Large intestine (tissue), 12 donors: ENCODE measurements around the gene FOXN1. TPM values are rescaled to one million over a fixed set of nuclear protein-coding genes. Genes with fewer than 3 reads are reported as not detected.
"Not testable (repeated sequence)": the region's sequence is repeated elsewhere in the genome, so short reads cannot be mapped to it uniquely, and the experiment has no call there.

Experiments
- DNase-seq, 2 donors: peaks; one replicate each; pipeline versions ENCODE4 v3.0.0 to v3.0.0-alpha.2; 2013
- H3K27ac ChIP-seq: one replicate; pipeline ENCODE4 v1.5.1; 2013; ENCODE audit warnings: low read length
- H3K27me3 ChIP-seq: 2 replicates; pipeline ENCODE4 v1.6.1; 2013; ENCODE audit warnings: low read length; ENCODE audit not compliant: control insufficient read depth, insufficient read depth
- H3K36me3 ChIP-seq: 2 replicates; pipeline ENCODE4 v1.6.1; 2013; ENCODE audit warnings: low read length; ENCODE audit not compliant: control insufficient read depth, insufficient read depth
- H3K4me1 ChIP-seq: one replicate; pipeline ENCODE4 v1.6.1; 2013; ENCODE audit warnings: low read length; ENCODE audit not compliant: control insufficient read depth, insufficient read depth
- H3K4me3 ChIP-seq: one replicate; pipeline ENCODE4 v1.5.1; 2013; ENCODE audit warnings: low read length
- H3K9me3 ChIP-seq: one replicate; pipeline ENCODE4 v1.6.1; 2013; ENCODE audit warnings: mild to moderate bottlenecking, low read depth, low read length, moderate library complexity; ENCODE audit not compliant: control insufficient read depth
- WGBS: methylation state at CpG from one replicate; pipeline ENCODE4 v1.1.5; 2013; ENCODE audit warnings: low lambda C conversion rate; ENCODE audit not compliant: insufficient coverage; 5-methylcytosine and 5-hydroxymethylcytosine counted together
- long read RNA-seq, 11 donors: transcript quantifications; one replicate each; lab custom pipeline, GENCODE V29; 2026
- polyA plus RNA-seq: library from polyadenylated mRNA; unstranded; fragments of 120-200 nt; gene quantifications from one replicate; pipeline ENCODE4 v1.2.1, GENCODE V29; 2013

The FOXN1 gene, protein sequence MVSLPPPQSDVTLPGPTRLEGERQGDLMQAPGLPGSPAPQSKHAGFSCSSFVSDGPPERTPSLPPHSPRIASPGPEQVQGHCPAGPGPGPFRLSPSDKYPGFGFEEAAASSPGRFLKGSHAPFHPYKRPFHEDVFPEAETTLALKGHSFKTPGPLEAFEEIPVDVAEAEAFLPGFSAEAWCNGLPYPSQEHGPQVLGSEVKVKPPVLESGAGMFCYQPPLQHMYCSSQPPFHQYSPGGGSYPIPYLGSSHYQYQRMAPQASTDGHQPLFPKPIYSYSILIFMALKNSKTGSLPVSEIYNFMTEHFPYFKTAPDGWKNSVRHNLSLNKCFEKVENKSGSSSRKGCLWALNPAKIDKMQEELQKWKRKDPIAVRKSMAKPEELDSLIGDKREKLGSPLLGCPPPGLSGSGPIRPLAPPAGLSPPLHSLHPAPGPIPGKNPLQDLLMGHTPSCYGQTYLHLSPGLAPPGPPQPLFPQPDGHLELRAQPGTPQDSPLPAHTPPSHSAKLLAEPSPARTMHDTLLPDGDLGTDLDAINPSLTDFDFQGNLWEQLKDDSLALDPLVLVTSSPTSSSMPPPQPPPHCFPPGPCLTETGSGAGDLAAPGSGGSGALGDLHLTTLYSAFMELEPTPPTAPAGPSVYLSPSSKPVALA
- 0.04 TPM for polyA plus RNA-seq
- long read RNA-seq, donor 1 = 0 reads
- long read RNA-seq, donor 2 = 0 reads
- long read RNA-seq, donor 3 = 0 reads
- long read RNA-seq, donor 4 = 0 reads
- long read RNA-seq, donor 5 = 0 reads
- long read RNA-seq, donor 6 = 0 reads
- long read RNA-seq, donor 7 = 0 reads
- long read RNA-seq, donor 8 = 0 reads
- long read RNA-seq, donor 9 = 0 reads
- long read RNA-seq, donor 10 = 0 reads
- long read RNA-seq, donor 11 = 0 reads

DNA sequence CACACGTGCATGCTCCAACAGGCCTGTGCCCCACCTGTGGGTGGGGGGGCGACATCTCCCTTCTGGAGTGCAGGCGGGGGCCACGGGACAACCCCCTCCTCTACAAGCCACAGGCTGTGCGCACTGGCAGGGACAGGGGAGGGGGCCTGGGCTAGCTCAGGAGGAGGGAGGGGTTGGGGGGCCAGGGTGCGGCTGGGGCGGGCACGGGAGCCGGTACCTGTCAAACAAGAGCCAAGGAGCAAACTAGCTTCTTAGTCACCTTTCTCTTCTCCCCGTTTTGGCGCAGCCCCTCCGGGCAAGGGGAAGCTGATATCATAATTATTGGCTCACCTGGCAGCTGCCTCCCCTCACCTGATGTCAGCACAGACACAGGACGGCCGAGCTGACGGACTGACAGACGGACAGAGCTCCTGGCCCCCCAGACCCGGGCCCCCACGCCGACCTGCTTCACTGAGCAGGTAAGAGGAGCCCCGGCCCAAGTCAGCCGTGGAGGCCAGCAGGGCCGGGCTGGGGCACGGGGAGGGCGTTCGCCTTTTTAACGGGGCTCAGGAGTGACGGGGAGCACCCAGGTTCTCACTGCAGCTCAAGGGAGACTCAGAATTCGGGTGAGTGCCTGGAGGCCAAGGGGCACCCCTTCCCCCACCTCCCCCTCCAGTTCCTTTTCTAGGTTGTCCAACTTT, at the start of gene FOXN1:
Gene FOXN1 (plus strand): TSS at position 363 of the 680 bp plus-strand sequence. CDS start 17,622 bp downstream, outside the sequence.
- Histone ChIP-seq H3K27me3 (peaks cover 25% of the 10 kb centered on the region), H3K27ac (no peak within 1 kb of the TSS), H3K36me3 (no peaks in the 10 kb centered on the region), H3K9me3 (no peaks in the 10 kb centered on the region), H3K4me3 (no peak within 1 kb of the TSS), H3K4me1 (no peaks in the 10 kb centered on the region)
- WGBS = no CpG with 5 or more reads among the region's 28 CpGs
- DNase-seq = no peak

- WGBS = 80% methylated on average over 1 of the region's 6 CpGs
- no peak overlapping the region for H3K4me3 ChIP-seq
- no peaks in the 10 kb centered on the region for H3K4me1 ChIP-seq
- H3K27ac ChIP-seq = no peak overlapping the region
- no peak for DNase-seq
- H3K27me3 ChIP-seq = no peaks in the 10 kb centered on the region
- H3K9me3 ChIP-seq = peaks cover 11% of the 10 kb centered on the region
- no peaks in the 10 kb centered on the region for H3K36me3 ChIP-seq
Observed at GRCh38 chr17:28457890-28458289, 48.3 kb upstream of the FOXN1 start.

DNA sequence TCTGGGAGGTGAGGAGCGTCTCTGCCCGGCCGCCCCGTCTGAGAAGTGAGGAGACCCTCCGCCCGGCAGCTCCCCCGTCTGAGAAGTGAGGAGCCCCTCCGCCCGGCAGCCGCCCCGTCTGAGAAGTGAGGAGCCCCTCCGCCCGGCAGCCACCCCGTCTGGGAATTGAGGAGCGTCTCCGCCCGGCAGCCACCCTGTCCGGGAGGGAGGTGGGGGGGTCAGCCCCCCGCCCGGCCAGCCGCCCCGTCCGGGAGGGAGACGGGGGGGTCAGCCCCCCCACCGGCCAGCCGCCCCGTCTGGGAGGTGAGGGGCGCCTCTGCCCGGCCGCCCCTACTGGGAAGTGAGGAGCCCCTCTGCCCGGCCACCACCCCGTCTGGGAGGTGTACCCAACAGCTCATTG, 47.3 kb upstream of the FOXN1 start:
- no CpG with 5 or more reads among the region's 32 CpGs for WGBS
- not testable (repeated sequence) for H3K27ac ChIP-seq, H3K27me3 ChIP-seq, H3K36me3 ChIP-seq, H3K4me1 ChIP-seq, DNase-seq, H3K4me3 ChIP-seq
- peaks cover 11% of the 10 kb centered on the region for H3K9me3 ChIP-seq

GRCh38 chr17:28460901-28461300, 45.2 kb upstream of the FOXN1 start:
- Histone ChIP-seq H3K4me3 (no peak overlapping the region), H3K4me1 (peaks cover 3% of the 10 kb centered on the region), H3K36me3 (no peaks in the 10 kb centered on the region), H3K27me3 (no peaks in the 10 kb centered on the region), H3K9me3 (peaks cover 11% of the 10 kb centered on the region), H3K27ac (no peak overlapping the region)
- WGBS = no CpG with 5 or more reads among the region's 10 CpGs
- no peak for DNase-seq

DNA sequence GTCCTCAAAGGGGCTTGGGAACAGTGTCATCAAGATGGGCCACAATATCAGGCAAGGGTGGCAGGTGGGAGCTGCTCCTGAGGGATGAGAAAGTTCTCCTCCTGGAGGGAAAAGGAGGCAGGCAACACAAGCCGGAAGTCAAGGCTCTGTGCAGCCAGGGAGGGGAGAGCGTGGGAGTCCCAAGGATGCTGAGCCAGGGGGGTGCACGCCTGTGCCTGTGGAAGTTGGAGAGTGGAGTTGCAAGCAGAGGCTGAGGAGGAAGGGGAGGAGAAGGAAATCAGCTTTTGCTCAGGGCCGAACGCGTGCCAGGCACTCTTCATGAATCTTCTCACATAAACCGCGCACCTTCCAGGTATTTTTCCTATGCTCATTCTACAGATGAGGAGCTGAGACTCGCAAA, 40.1 kb upstream of the FOXN1 start:
- Histone ChIP-seq H3K36me3 (no peaks in the 10 kb centered on the region), H3K9me3 (no peaks in the 10 kb centered on the region), H3K27me3 (no peaks in the 10 kb centered on the region), H3K27ac (peak overlapping the region; percentile 40), H3K4me3 (no peak overlapping the region), H3K4me1 (peaks cover 27% of the 10 kb centered on the region)
- no peak for DNase-seq
- WGBS = 80% methylated on average over 1 of the region's 9 CpGs

GRCh38 chr17:28466521-28467048, 39.6 kb upstream of the FOXN1 start:
- Histone ChIP-seq H3K9me3 (no peaks in the 10 kb centered on the region), H3K27ac (peak overlapping the region; percentile 40), H3K4me3 (no peak overlapping the region), H3K36me3 (no peaks in the 10 kb centered on the region), H3K27me3 (no peaks in the 10 kb centered on the region), H3K4me1 (peaks cover 33% of the 10 kb centered on the region)
- peak; percentile 20 to 70 for DNase-seq
- no CpG with 5 or more reads among the region's 5 CpGs for WGBS

- no peak overlapping the region for H3K4me3 ChIP-seq
- H3K4me1 ChIP-seq = peaks cover 43% of the 10 kb centered on the region
- DNase-seq = no peak
- no peak overlapping the region for H3K27ac ChIP-seq
- H3K36me3 ChIP-seq = no peaks in the 10 kb centered on the region
- no peaks in the 10 kb centered on the region for H3K9me3 ChIP-seq
- no CpG with 5 or more reads among the region's 17 CpGs for WGBS
- no peaks in the 10 kb centered on the region for H3K27me3 ChIP-seq
Observed at GRCh38 chr17:28467456-28468025, 38.6 kb upstream of the FOXN1 start.

DNA sequence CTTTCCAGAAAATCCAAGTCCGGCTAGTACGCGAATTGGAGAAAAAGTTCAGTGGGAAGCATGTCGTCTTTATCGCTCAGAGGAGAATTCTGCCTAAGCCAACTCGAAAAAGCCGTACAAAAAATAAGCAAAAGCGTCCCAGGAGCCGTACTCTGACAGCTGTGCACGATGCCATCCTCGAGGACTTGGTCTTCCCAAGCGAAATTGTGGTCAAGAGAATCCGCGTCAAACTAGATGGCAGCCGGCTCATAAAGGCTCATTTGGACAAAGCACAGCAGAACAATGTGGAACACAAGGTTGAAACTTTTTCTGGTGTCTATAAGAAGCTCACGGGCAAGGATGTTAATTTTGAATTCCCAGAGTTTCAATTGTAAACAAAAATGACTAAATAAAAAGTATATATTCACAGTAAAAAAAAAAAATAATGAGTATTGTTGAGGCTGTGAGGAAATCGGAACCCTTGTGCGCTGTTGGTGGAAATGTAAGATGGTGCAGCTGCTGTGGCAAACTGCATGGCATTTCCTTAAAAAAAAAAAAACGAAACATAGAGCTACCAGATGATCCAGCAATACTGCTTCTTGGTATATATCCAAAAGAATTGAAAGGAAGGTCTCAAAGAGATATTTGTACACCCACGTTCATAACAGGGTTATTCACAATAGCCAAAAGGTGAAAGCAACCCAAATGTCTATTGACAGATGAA, 38.0 kb upstream of the FOXN1 start:
- H3K4me3 ChIP-seq, H3K36me3 ChIP-seq, H3K9me3 ChIP-seq, H3K27ac ChIP-seq, DNase-seq, H3K27me3 ChIP-seq: not testable (repeated sequence)
- H3K4me1 ChIP-seq = peaks cover 48% of the 10 kb centered on the region
- WGBS = 71% methylated on average over 1 of the region's 20 CpGs

- DNase-seq = no peak
Observed at GRCh38 chr17:28468781-28469180, 37.4 kb upstream of the FOXN1 start.

More at GRCh38 chr17:28468781-28469180, 37.4 kb upstream of the FOXN1 start:
- H3K9me3 ChIP-seq = no peaks in the 10 kb centered on the region
- H3K4me1 ChIP-seq = peaks cover 54% of the 10 kb centered on the region
- H3K27ac ChIP-seq = no peak overlapping the region
- no peaks in the 10 kb centered on the region for H3K27me3 ChIP-seq
- no peak overlapping the region for H3K4me3 ChIP-seq
- no peaks in the 10 kb centered on the region for H3K36me3 ChIP-seq
